Activated CD8-positive, alpha-beta T cell treated with anti-CD3 and anti-CD28 coated beads, Interleukin-2, amount 10 ng/mL, durations not matched to agents 7 days and 5 days (primary cell): ENCODE results near the gene NUTM2E. TPM values are rescaled to one million over a fixed set of nuclear protein-coding genes. Genes with fewer than 3 reads are reported as not detected.
"Not testable (repeated sequence)": the region's sequence is repeated elsewhere in the genome, so short reads cannot be mapped to it uniquely, and the experiment has no call there.

Experiments used
- ATAC-seq: fragments of 150-1000 bp; cut with Tn5 transposase; one replicate; pipeline ENCODE4 v1.10.0; 2021; ENCODE audit warnings: moderate library complexity
- CTCF ChIA-PET: fragments of 350-600 bp; sonication (Branson Sonifier 250); formaldehyde crosslinking; loops from one replicate; lab custom pipeline; 2021; ENCODE audit warnings: antibody characterized with exemption; lab: Charles Lee
- POLR2A ChIA-PET: fragments of 350-600 bp; sonication (Branson Sonifier 250); formaldehyde crosslinking; loops from one replicate; lab custom pipeline; 2021; ENCODE audit warnings: antibody characterized with exemption; lab: Charles Lee
- DNase-seq: peaks from one replicate; pipeline ENCODE4 v3.0.0-alpha.2; 2020
- H3K27ac Mint-ChIP-seq: one replicate; pipeline ENCODE4 v1.8.0; 2021; ENCODE audit warnings: mild to moderate bottlenecking, mixed read lengths
- H3K27me3 Mint-ChIP-seq: one replicate; pipeline ENCODE4 v1.8.0; 2021; ENCODE audit warnings: low read depth, mixed read lengths
- H3K36me3 Mint-ChIP-seq: one replicate; pipeline ENCODE4 v1.8.0; 2021; ENCODE audit warnings: low read depth, mixed read lengths
- H3K4me1 Mint-ChIP-seq: one replicate; pipeline ENCODE4 v1.8.0; 2021; ENCODE audit warnings: low read depth, mixed read lengths
- H3K4me3 Mint-ChIP-seq: one replicate; pipeline ENCODE4 v1.8.0; 2021; ENCODE audit warnings: mild to moderate bottlenecking, mixed read lengths
- H3K9me3 Mint-ChIP-seq: one replicate; pipeline ENCODE4 v1.8.0; 2022; ENCODE audit warnings: mixed read lengths; ENCODE audit not compliant: insufficient read depth
- total RNA-seq, 2 experiments: library from RNA; stranded (reverse); gene quantifications; one replicate each; pipeline ENCODE4 v1.2.3, GENCODE V29; 2021

NUTM2E gene, protein sequence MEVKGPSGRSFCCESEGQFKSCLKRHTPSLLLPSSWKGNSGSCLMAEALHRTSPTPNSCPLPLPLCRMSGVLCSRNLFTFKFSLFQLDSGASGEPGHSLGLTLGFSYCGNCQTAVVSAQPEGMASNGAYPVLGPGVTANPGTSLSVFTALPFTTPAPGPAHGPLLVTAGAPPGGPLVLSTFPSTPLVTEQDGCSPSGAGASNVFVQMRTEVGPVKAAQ (N-terminal part only)
- total RNA-seq = under 1 TPM; 0.11 to 0.13 TPM

DNA sequence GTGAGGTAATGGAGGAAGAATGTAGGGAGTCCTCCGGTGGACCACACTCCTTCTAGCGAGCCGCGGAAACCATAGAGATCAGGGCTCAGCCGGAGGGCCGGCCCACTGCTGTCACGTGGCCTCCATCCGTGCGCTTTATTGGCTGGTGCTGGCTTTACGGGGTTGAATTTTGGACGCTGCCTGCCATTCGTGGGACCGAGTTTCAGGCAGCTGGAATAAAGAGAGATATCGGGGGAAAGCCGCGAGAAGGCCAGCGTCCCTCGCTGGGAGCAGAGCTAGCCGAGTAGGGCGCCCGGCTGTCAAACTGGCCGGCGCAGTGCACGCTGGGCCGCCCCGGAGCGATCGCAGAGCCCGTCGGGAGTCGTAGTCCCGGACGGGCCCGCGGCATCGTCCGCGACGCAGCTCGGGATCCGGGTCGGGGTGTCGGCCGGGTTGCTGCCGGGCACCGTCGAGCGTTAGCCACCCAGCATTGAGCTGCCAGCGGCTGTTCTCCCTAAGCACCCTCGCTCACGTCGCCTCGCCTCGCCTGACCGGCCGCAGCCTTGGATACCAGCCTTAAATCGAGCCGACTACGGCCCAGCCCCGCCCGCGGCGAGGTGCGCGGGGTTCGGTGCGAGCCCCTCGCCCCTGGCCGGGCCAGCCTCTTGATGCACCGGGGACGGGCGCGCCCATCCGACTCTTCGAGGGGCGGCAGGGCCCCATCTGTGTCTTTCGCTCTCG is at the start of gene NUTM2E:
Gene NUTM2E (plus strand): TSS at position 244 of the 720 bp plus-strand sequence. CDS start 15,002 bp downstream, outside the sequence.
- peak within 1 kb of the TSS; percentile 86 for H3K27ac Mint-ChIP-seq
- peak; percentile 84 for DNase-seq
- H3K4me3 Mint-ChIP-seq = peak within 1 kb of the TSS; percentile 95
- H3K9me3 Mint-ChIP-seq, CTCF ChIA-PET, H3K36me3 Mint-ChIP-seq, H3K27me3 Mint-ChIP-seq, POLR2A ChIA-PET: not testable (repeated sequence)
- peak; percentile 95 for ATAC-seq
- peaks cover 28% of the 10 kb centered on the region for H3K4me1 Mint-ChIP-seq

DNA sequence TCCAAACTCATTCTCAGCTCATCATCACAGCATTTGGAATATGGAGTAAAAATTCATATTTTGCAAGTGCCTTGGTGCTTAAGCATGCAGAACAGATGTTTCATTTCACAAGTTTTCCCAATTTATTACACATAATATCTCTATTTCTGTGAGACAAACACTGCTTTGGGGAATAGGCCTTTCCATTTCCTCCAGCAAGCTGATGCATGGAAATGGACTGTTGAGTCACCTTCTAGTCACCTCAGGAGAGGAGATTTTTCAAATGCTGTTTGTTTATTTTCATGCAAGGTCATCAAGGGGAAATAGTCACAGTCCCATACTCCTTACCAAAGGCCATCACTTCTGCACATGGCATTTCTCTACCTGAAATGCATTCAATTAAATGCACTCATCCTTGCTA is 48.5 kb upstream of the NUTM2E start:
- H3K4me1 Mint-ChIP-seq, CTCF ChIA-PET, ATAC-seq, POLR2A ChIA-PET, H3K9me3 Mint-ChIP-seq, DNase-seq, H3K27me3 Mint-ChIP-seq, H3K4me3 Mint-ChIP-seq, H3K36me3 Mint-ChIP-seq, H3K27ac Mint-ChIP-seq: not testable (repeated sequence)

DNA sequence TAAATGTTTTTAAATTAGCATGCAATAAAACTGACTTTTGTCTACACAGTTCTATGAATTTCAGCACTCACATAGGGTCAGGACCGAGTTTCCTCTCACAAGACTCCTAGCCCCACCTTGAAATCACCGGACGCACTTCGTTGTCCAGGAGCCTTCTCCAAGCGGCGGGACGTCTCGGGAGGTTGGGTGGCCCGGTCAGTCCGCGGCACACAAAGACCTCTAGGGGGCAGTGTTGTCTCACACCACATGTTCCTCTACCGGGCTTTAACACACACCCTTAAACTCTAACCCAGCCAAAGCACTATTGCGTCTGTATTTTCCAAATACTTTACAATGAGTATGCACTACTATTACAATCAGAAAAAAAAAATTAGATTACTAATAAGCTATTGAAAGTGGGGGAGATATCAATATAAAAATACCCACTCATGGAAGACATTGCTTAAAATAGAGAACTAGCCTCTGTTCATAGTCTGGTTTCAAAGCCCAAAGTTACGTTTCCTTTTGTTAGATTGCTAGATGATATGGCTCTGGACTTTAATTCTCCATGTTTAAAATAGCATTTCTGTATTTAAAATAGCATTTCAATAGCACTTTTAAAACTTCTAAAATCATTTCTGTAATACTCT is 47.1 kb upstream of the NUTM2E start:
- H3K4me3 Mint-ChIP-seq, POLR2A ChIA-PET, H3K27ac Mint-ChIP-seq, H3K9me3 Mint-ChIP-seq, H3K27me3 Mint-ChIP-seq, H3K4me1 Mint-ChIP-seq, H3K36me3 Mint-ChIP-seq: not testable (repeated sequence)
- peak; percentile 73 for DNase-seq
- ATAC-seq = peak; percentile 96
- CTCF ChIA-PET = interaction anchor here (0.6 to 1.3 kb wide), 3 partner anchors 138 to 268 kb away, joined by 3 to 4 read pairs (median 3); no protein-coding TSS in a partner anchor

DNA sequence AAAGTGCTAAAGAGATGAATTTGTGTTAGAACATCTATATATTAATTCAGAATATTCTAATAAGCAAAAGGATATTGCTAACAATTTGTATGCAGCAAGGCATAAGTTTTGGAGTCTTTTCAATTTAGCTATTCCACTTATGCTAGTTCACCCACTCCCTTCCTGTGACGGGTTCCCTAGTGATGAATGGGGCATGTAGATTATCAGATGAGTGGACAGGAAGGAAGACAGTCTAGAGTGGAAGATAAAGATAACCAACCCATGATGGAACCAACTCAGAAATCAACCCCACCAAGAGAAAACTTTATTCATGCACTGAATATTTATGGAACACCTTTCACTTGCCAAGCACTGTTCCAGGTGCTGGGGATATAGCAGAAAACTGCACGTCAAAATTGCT is 46.5 kb upstream of the NUTM2E start:
- H3K4me3 Mint-ChIP-seq, H3K9me3 Mint-ChIP-seq, H3K27ac Mint-ChIP-seq, H3K4me1 Mint-ChIP-seq, H3K36me3 Mint-ChIP-seq, POLR2A ChIA-PET, ATAC-seq, DNase-seq, H3K27me3 Mint-ChIP-seq: not testable (repeated sequence)
- CTCF ChIA-PET = interaction anchor here (1.3 kb wide), 1 partner anchor 267 kb away, joined by 3 read pairs; no protein-coding TSS in a partner anchor

DNA sequence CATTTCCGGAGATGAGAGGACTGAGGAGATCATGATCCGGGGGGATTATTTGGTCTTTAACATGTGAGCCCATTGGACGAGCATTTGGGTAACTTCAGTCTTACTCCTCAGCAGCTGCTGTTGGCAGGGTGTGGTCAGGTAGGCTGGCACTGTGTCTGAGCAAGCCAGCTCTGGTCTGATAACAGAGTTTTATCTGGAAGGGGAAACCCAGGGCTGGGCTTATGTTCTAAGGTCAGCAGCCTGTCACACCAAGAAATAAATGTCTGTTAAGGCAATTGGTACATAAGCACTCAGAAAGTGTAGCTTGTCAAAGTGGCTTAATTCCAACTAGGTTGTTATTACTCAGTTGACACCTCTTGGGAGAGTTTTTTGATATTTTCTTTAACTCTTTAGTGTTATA is 45.0 kb upstream of the NUTM2E start:
- H3K9me3 Mint-ChIP-seq, H3K27me3 Mint-ChIP-seq, H3K36me3 Mint-ChIP-seq, POLR2A ChIA-PET, DNase-seq, H3K4me3 Mint-ChIP-seq, H3K4me1 Mint-ChIP-seq, ATAC-seq, CTCF ChIA-PET, H3K27ac Mint-ChIP-seq: not testable (repeated sequence)

DNA sequence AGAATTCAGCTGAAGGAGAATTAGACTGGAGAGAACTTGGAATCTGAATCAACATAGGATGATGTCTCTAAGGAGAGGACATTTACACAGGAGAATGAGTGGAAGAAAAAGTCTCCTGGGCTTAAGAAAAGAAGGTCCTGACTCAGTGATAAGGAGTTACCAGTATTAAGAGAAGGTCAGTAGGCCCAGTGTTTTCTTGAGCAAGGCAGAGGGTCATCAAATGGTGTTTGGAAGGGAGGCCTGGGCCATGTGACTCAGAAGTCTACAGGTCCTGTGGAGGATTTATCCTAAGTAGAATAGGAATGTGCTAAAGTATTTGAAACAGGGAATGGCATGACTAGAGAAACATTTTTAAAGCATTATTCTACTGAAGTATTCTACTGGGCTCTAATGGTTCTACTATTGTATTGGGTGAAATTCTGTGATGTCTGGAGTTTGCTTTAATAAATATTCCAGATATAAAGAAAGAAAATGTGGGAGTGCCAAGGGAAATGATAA is 39.0 kb upstream of the NUTM2E start:
- H3K27ac Mint-ChIP-seq, CTCF ChIA-PET, DNase-seq, POLR2A ChIA-PET, H3K36me3 Mint-ChIP-seq, H3K27me3 Mint-ChIP-seq, H3K4me1 Mint-ChIP-seq, H3K9me3 Mint-ChIP-seq, ATAC-seq, H3K4me3 Mint-ChIP-seq: not testable (repeated sequence)

DNA sequence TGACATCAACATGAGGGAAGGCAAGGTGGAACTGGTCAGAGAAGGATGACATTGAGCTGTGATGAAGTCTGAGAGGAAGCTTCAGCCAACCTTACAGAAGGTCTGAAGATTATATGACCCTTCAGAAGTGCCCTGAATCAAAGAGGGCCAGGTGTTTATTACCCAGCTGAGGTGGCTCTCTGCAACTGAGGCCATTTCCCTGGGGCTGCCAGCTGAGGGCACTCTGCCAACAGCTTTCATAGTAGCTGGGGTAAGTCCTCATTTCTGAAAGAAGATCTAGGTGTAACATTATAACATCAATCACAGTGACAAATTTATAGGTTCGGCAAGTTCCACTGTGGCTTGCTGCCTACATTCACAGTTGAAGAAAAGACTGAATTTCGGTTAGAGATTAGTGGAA is 37.2 kb upstream of the NUTM2E start:
- peak; percentile 71 for ATAC-seq
- H3K4me1 Mint-ChIP-seq, H3K36me3 Mint-ChIP-seq, POLR2A ChIA-PET, H3K9me3 Mint-ChIP-seq, H3K27ac Mint-ChIP-seq, H3K4me3 Mint-ChIP-seq, DNase-seq, H3K27me3 Mint-ChIP-seq, CTCF ChIA-PET: not testable (repeated sequence)

DNA sequence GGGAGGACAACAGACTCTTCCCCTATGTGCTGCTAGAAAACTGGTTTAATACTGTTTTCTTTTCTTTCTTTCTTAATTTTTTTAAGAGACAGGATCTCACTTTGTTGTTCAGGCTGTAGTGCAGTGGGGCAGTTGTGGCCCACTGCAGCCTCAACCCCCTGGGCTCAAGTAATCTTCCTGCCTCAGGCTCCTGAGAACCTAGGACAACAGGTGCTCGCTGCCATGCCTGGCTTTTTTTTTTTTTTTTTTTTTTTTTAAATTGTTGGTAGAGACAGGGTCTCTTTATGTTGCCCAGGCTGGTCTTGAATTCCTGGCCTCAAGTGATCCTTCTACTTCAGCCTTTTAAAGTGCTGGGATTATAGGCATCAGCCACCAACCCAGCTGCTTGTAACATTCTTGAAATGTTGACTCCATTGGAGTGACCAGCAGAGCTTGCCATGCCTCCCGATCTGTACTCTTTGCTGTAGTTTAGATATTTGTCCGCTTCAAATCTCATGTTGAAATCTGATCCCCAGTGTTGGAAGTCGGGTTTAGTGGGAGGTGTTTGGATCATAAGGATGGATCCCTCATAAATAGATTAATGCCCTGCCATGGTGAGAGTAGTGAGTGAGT is 34.5 kb upstream of the NUTM2E start:
- CTCF ChIA-PET, DNase-seq, H3K4me3 Mint-ChIP-seq, H3K36me3 Mint-ChIP-seq, H3K9me3 Mint-ChIP-seq, H3K27me3 Mint-ChIP-seq, POLR2A ChIA-PET, H3K4me1 Mint-ChIP-seq, ATAC-seq, H3K27ac Mint-ChIP-seq: not testable (repeated sequence)

DNA sequence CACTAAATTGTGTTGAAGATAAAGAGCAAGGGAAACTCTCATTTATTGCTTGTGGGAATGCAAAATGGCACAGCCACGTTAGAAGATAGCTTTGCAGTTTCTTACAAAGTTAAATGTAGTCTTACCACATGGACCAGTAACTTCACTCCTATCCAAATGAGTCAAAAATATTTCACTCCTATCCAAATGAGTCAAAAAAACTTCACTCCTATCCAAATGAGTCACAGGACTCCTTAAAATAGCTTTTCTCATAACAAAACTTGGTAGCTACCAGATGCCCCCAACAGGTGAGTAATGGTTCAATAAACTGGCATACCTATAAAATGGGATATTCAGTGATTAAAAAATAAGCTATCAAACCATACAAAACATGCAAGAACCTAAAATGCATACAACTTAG is 27.2 kb upstream of the NUTM2E start:
- ATAC-seq, H3K4me3 Mint-ChIP-seq, CTCF ChIA-PET, H3K9me3 Mint-ChIP-seq, H3K27me3 Mint-ChIP-seq, H3K36me3 Mint-ChIP-seq, H3K27ac Mint-ChIP-seq, POLR2A ChIA-PET, DNase-seq, H3K4me1 Mint-ChIP-seq: not testable (repeated sequence)

DNA sequence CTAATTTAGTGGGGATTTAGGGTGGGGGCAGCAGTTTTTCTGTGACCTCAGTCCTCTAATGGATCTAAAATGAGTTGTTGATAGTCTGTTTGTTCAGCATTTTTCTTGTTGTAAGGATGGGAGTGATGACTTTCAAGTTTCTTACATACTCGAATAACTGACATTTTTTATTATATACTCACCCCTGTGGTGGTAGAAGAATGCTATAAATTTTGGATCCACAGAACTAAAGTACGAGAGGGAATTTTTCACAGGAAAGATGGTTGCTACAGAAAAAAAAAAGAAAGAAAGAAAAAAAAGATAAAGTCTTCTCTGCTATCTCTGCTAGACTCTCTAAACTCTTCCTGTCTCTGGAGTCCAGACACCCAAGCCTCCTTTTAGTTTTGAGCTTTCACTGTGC is 20.7 kb upstream of the NUTM2E start:
- CTCF ChIA-PET, DNase-seq, H3K36me3 Mint-ChIP-seq, H3K4me1 Mint-ChIP-seq, ATAC-seq, H3K27ac Mint-ChIP-seq, H3K4me3 Mint-ChIP-seq, POLR2A ChIA-PET, H3K9me3 Mint-ChIP-seq, H3K27me3 Mint-ChIP-seq: not testable (repeated sequence)

DNA sequence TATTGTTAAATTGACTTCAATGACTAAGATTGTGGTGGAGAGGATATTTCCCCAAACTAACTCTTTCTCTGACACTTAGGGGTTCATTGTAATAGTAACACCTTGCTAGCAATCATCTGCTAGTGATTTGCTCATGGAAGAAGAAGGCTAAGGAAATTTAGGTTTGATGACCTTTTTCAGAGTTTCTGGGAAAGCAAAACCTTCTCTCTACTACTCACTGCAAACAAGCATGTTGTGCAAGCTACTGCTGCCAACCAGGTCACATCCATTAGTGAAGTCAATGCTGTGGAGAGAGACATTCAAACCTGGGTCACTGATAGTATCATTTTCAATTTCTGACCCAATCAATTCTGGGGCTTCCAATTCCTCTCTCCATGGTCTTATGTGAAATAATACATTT is 14.6 kb upstream of the NUTM2E start:
- H3K4me3 Mint-ChIP-seq, CTCF ChIA-PET, POLR2A ChIA-PET, H3K9me3 Mint-ChIP-seq, H3K27me3 Mint-ChIP-seq, DNase-seq, ATAC-seq, H3K4me1 Mint-ChIP-seq, H3K27ac Mint-ChIP-seq, H3K36me3 Mint-ChIP-seq: not testable (repeated sequence)

DNA sequence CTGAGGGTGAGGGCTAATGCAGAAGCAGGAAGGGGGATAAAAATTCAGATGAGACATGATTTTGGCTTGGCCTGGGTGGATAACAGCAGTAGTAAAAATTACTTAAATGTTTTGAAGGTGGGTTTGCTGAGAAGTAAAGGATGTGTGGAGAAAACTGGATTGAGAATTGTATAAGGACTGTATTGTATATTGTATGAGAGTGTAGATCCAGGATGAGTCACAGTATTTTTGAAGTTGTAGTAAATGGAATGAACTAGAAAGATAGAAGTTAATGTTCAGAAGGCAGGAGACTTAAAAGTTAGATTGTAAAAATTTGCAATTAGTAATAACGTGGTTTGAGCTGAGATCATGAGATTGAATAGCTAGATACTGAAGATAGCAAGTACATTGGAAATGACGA is 10.2 kb upstream of the NUTM2E start:
- H3K9me3 Mint-ChIP-seq, CTCF ChIA-PET, DNase-seq, ATAC-seq, H3K4me3 Mint-ChIP-seq, POLR2A ChIA-PET, H3K4me1 Mint-ChIP-seq, H3K27ac Mint-ChIP-seq, H3K27me3 Mint-ChIP-seq: not testable (repeated sequence)
- peaks cover 11% of the 10 kb centered on the region for H3K36me3 Mint-ChIP-seq
